Hematopoietic multipotent progenitor cell treated with erythropoietin and hydrocortisone succinate and interleukin-3 and kit ligand, for 15 days (in vitro differentiated cells): Measurements from ENCODE around the gene CEACAM16.
"Not testable (repeated sequence)": the region's sequence is repeated elsewhere in the genome, so short reads cannot be mapped to it uniquely, and the experiment has no call there.

Source experiments
- DNase-seq: peaks from one replicate; pipeline ENCODE4 v3.0.0-alpha.2; 2015; ENCODE audit warnings: low spot score

CEACAM16 gene

GRCh38 chr19:44677019-44677811 lies 21.7 kb upstream of the CEACAM16 start:
- DNase-seq = no peak

GRCh38 chr19:44680536-44680935 lies 18.4 kb upstream of the CEACAM16 start:
- no peak for DNase-seq

- DNase-seq = no peak
These were observed 16.8 kb upstream of the CEACAM16 start for GRCh38 chr19:44681992-44682790.

- DNase-seq = no peak
These were observed 16.1 kb upstream of the CEACAM16 start for GRCh38 chr19:44682807-44683206.

GRCh38 chr19:44683434-44684210 lies 15.3 kb upstream of the CEACAM16 start:
- no peak for DNase-seq

- not testable (repeated sequence) for DNase-seq
These were observed 14.6 kb upstream of the CEACAM16 start for GRCh38 chr19:44684396-44684795.

- no peak for DNase-seq
These were observed 13.8 kb upstream of the CEACAM16 start for GRCh38 chr19:44684892-44685863.

- DNase-seq = no peak
These were observed 13.1 kb upstream of the CEACAM16 start for GRCh38 chr19:44685877-44686276.

- DNase-seq = no peak
These were observed 12.1 kb upstream of the CEACAM16 start for GRCh38 chr19:44686896-44687295.

GRCh38 chr19:44687888-44688287 lies 11.1 kb upstream of the CEACAM16 start:
- DNase-seq = no peak

GRCh38 chr19:44689290-44690130 lies 9.4 kb upstream of the CEACAM16 start:
- peak; percentile 57 for DNase-seq

- DNase-seq = no peak
These were observed 8.9 kb upstream of the CEACAM16 start for GRCh38 chr19:44690131-44690440.

- no peak for DNase-seq
These were observed 6.6 kb upstream of the CEACAM16 start for GRCh38 chr19:44692379-44692721.

GRCh38 chr19:44694184-44694579 lies 4.8 kb upstream of the CEACAM16 start:
- DNase-seq = no peak

- no peak for DNase-seq
These were observed 1.8 kb upstream of the CEACAM16 start for GRCh38 chr19:44696939-44697669.

GRCh38 chr19:44697670-44698034 lies 1.3 kb upstream of the CEACAM16 start:
- no peak for DNase-seq

GRCh38 chr19:44700547-44700946 lies 1.6 kb downstream of the CEACAM16 start:
- DNase-seq = no peak

- DNase-seq = no peak
These were observed 2.3 kb downstream of the CEACAM16 start for GRCh38 chr19:44701228-44701627.

GRCh38 chr19:44702551-44703176 lies 3.7 kb downstream of the CEACAM16 start:
- DNase-seq = no peak
